Mesendoderm (in vitro differentiated cells): ENCODE data around the gene RNU6-8.

Experiments used
- DNase-seq: peaks from one replicate; pipeline ENCODE4 v3.0.0; 2013
- H2AK5ac ChIP-seq: 2 replicates; pipeline ENCODE4 v1.6.1; 2013; ENCODE audit warnings: low read length, inconsistent platforms
- H2BK120ac ChIP-seq: 2 replicates; pipeline ENCODE4 v1.6.1; 2013; ENCODE audit warnings: low read depth, mild to moderate bottlenecking, low read length, moderate library complexity, mixed read lengths
- H2BK15ac ChIP-seq: replicated peaks from 2 replicates; pipeline ENCODE4 v1.6.1; 2013; ENCODE audit warnings: low read depth, mild to moderate bottlenecking, moderate library complexity
- H2BK5ac ChIP-seq: 2 replicates; pipeline ENCODE4 v1.6.1; 2013; ENCODE audit warnings: low read length, inconsistent platforms
- H3K18ac ChIP-seq: 2 replicates; pipeline ENCODE4 v1.6.1; 2013; ENCODE audit warnings: mild to moderate bottlenecking, low read length, mixed read lengths
- H3K23ac ChIP-seq: one replicate; pipeline ENCODE4 v1.6.1; 2013; ENCODE audit warnings: low read length
- H3K27ac ChIP-seq: 2 replicates; pipeline ENCODE4 v1.5.1; 2013; ENCODE audit warnings: low read depth, mild to moderate bottlenecking, inconsistent platforms, low read length, moderate library complexity
- H3K27me3 ChIP-seq: 2 replicates; pipeline ENCODE4 v1.6.1; 2013; ENCODE audit warnings: low read length, control low read depth, mild to moderate bottlenecking, inconsistent platforms; ENCODE audit not compliant: insufficient read depth, poor library complexity
- H3K36me3 ChIP-seq: 2 replicates; pipeline ENCODE4 v1.6.1; 2013; ENCODE audit warnings: low read length, inconsistent platforms; ENCODE audit not compliant: control insufficient read depth, insufficient read depth
- H3K4ac ChIP-seq: one replicate; pipeline ENCODE4 v1.6.1; 2013; ENCODE audit warnings: low read depth, mild to moderate bottlenecking, low read length, moderate library complexity
- H3K4me1 ChIP-seq: 2 replicates; pipeline ENCODE4 v1.6.1; 2013; ENCODE audit warnings: low read depth, low read length, inconsistent platforms; ENCODE audit not compliant: control insufficient read depth
- H3K4me2 ChIP-seq: 2 replicates; pipeline ENCODE4 v1.6.1; 2013; ENCODE audit warnings: low read length
- H3K4me3 ChIP-seq: 2 replicates; pipeline ENCODE4 v1.5.1; 2013; ENCODE audit warnings: mild to moderate bottlenecking, low read length
- H3K56ac ChIP-seq: one replicate; pipeline ENCODE4 v1.6.1; 2013; ENCODE audit warnings: low read length
- H3K79me1 ChIP-seq: 2 replicates; pipeline ENCODE4 v1.6.1; 2013; ENCODE audit warnings: low read length, inconsistent platforms
- H3K79me2 ChIP-seq: 2 replicates; pipeline ENCODE4 v1.6.1; 2013; ENCODE audit warnings: mild to moderate bottlenecking, low read length; ENCODE audit not compliant: control insufficient read depth, insufficient read depth
- H3K9ac ChIP-seq: 2 replicates; pipeline ENCODE4 v1.6.1; 2013; ENCODE audit warnings: low read length, inconsistent platforms
- H4K5ac ChIP-seq: one replicate; pipeline ENCODE4 v1.6.1; 2013; ENCODE audit warnings: low read length
- H4K8ac ChIP-seq: one replicate; pipeline ENCODE4 v1.6.1; 2013; ENCODE audit warnings: low read depth, mild to moderate bottlenecking, control low read depth, low read length, moderate library complexity
- WGBS: extraction: QIAGEN DNeasy Blood & Tissue Kit; methylation state at CpG from one replicate; pipeline ENCODE4 v1.1.7; 2013; ENCODE audit warnings: low lambda C conversion rate, missing lambda C conversion rate; ENCODE audit not compliant: insufficient coverage; ENCODE audit errors: extremely low coverage; 5-methylcytosine and 5-hydroxymethylcytosine counted together

The RNU6-8 gene

GRCh38 chr14:32230181-32230580 is 27.1 kb upstream of the RNU6-8 start:
- H2BK120ac ChIP-seq = no peak overlapping the region
- H3K4me3 ChIP-seq = no peak overlapping the region
- no peak overlapping the region for H3K27ac ChIP-seq

GRCh38 chr14:32226056-32226455 is 23.0 kb upstream of the RNU6-8 start:
- peak; percentile 29 for DNase-seq
- Histone ChIP-seq H3K4me2 (no peak overlapping the region), H3K56ac (no peak overlapping the region), H3K27ac (no peak overlapping the region), H3K79me2 (no peaks in the 10 kb centered on the region), H2BK120ac (no peak overlapping the region), H3K4ac (peak overlapping the region; percentile 52), H3K4me1 (peaks cover 4% of the 10 kb centered on the region), H4K5ac (no peak overlapping the region), H2BK5ac (no peak overlapping the region), H2AK5ac (no peak overlapping the region), H3K23ac (no peak overlapping the region), H3K4me3 (no peak overlapping the region), H2BK15ac (no peak overlapping the region), H3K79me1 (no peaks in the 10 kb centered on the region), H3K36me3 (no peaks in the 10 kb centered on the region), H3K18ac (no peak overlapping the region), H3K27me3 (no peaks in the 10 kb centered on the region), H4K8ac (no peak overlapping the region), H3K9ac (no peak overlapping the region)
- WGBS = no CpG with 5 or more reads among the region's 1 CpG

More at GRCh38 chr14:32230181-32230580, 27.1 kb upstream of the RNU6-8 start:
- Histone ChIP-seq H3K9ac (no peak overlapping the region), H3K18ac (no peak overlapping the region), H3K4ac (no peak overlapping the region), H3K36me3 (no peaks in the 10 kb centered on the region), H3K27me3 (no peaks in the 10 kb centered on the region), H2BK5ac (no peak overlapping the region), H2BK15ac (no peak overlapping the region), H3K79me1 (no peaks in the 10 kb centered on the region), H3K4me2 (no peak overlapping the region), H3K56ac (no peak overlapping the region), H3K4me1 (peaks cover 4% of the 10 kb centered on the region), H4K5ac (no peak overlapping the region), H3K23ac (no peak overlapping the region), H4K8ac (no peak overlapping the region), H2AK5ac (no peak overlapping the region), H3K79me2 (no peaks in the 10 kb centered on the region)
- no peak for DNase-seq
- WGBS = no CpG with 5 or more reads among the region's 3 CpGs

- no peak overlapping the region for H3K23ac ChIP-seq
- H3K79me2 ChIP-seq = no peaks in the 10 kb centered on the region
- no peak overlapping the region for H3K56ac ChIP-seq
- no peak overlapping the region for H3K4ac ChIP-seq
- no peak overlapping the region for H2BK120ac ChIP-seq
- no peak overlapping the region for H3K18ac ChIP-seq
- no peak overlapping the region for H3K4me2 ChIP-seq
- no peaks in the 10 kb centered on the region for H3K27me3 ChIP-seq
- H4K8ac ChIP-seq = peak overlapping the region; percentile 69
- no peak overlapping the region for H2AK5ac ChIP-seq
- no peaks in the 10 kb centered on the region for H3K36me3 ChIP-seq
- no peak overlapping the region for H3K4me3 ChIP-seq
- peak; percentile 61 for DNase-seq
- H2BK5ac ChIP-seq = no peak overlapping the region
- peaks cover 4% of the 10 kb centered on the region for H3K4me1 ChIP-seq
- no peak overlapping the region for H3K9ac ChIP-seq
- H2BK15ac ChIP-seq = no peak overlapping the region
- peak overlapping the region; percentile 82 for H3K27ac ChIP-seq
- no CpG with 5 or more reads among the region's 1 CpG for WGBS
- H3K79me1 ChIP-seq = no peaks in the 10 kb centered on the region
- H4K5ac ChIP-seq = no peak overlapping the region
Observed at GRCh38 chr14:32225378-32225920, 22.4 kb upstream of the RNU6-8 start.

- Histone ChIP-seq H4K8ac (no peak overlapping the region), H3K27ac (peak overlapping the region; percentile 34), H3K27me3 (no peaks in the 10 kb centered on the region), H3K18ac (no peak overlapping the region), H3K9ac (no peak overlapping the region), H2AK5ac (no peak overlapping the region), H3K4me3 (no peak overlapping the region), H2BK5ac (peak overlapping the region; percentile 2), H3K56ac (no peak overlapping the region), H2BK15ac (no peak overlapping the region), H3K4me2 (no peak overlapping the region), H4K5ac (no peak overlapping the region), H3K23ac (no peak overlapping the region), H2BK120ac (peak overlapping the region; percentile 54), H3K36me3 (no peaks in the 10 kb centered on the region), H3K79me1 (no peaks in the 10 kb centered on the region), H3K4ac (no peak overlapping the region), H3K4me1 (peaks cover 4% of the 10 kb centered on the region), H3K79me2 (no peaks in the 10 kb centered on the region)
- WGBS = no CpG with 5 or more reads among the region's 6 CpGs
- DNase-seq = peak; percentile 53
Observed at GRCh38 chr14:32224737-32225377, 21.8 kb upstream of the RNU6-8 start.

- Histone ChIP-seq H2BK5ac (no peak overlapping the region), H3K23ac (no peak overlapping the region), H3K4me1 (no peaks in the 10 kb centered on the region), H3K9ac (no peak overlapping the region), H3K56ac (no peak overlapping the region), H3K4ac (no peak overlapping the region), H3K4me2 (no peak overlapping the region), H3K79me1 (no peaks in the 10 kb centered on the region), H3K18ac (no peak overlapping the region), H2AK5ac (no peak overlapping the region), H2BK15ac (no peak overlapping the region), H2BK120ac (no peak overlapping the region), H3K36me3 (no peaks in the 10 kb centered on the region), H4K5ac (no peak overlapping the region), H3K27me3 (no peaks in the 10 kb centered on the region), H3K79me2 (no peaks in the 10 kb centered on the region), H3K27ac (no peak overlapping the region), H3K4me3 (no peak overlapping the region), H4K8ac (no peak overlapping the region)
- no peak for DNase-seq
- WGBS = no CpG with 5 or more reads among the region's 5 CpGs
Observed at GRCh38 chr14:32217301-32217700, 14.2 kb upstream of the RNU6-8 start.

GRCh38 chr14:32212833-32213232 is 9.8 kb upstream of the RNU6-8 start:
- Histone ChIP-seq H2BK5ac (no peak overlapping the region), H3K79me1 (no peaks in the 10 kb centered on the region), H2AK5ac (no peak overlapping the region), H3K79me2 (no peaks in the 10 kb centered on the region), H3K27me3 (no peaks in the 10 kb centered on the region), H3K36me3 (no peaks in the 10 kb centered on the region), H3K4me3 (no peak overlapping the region), H4K8ac (no peak overlapping the region), H3K23ac (no peak overlapping the region), H3K4me2 (no peak overlapping the region), H3K9ac (no peak overlapping the region), H3K4ac (no peak overlapping the region), H3K4me1 (no peaks in the 10 kb centered on the region), H2BK15ac (no peak overlapping the region), H3K56ac (no peak overlapping the region), H2BK120ac (no peak overlapping the region), H3K27ac (no peak overlapping the region), H4K5ac (no peak overlapping the region), H3K18ac (no peak overlapping the region)
- DNase-seq = no peak
